GM21825 (cell line): Measurements from ENCODE around the gene NSDHL.
"Not testable (repeated sequence)": the region's sequence is repeated elsewhere in the genome, so short reads cannot be mapped to it uniquely, and the experiment has no call there.

Experiments used
- ATAC-seq: cut with Tn5 transposase; IDR thresholded peaks from one replicate; pipeline ENCODE4 v1.9.1; 2021; ENCODE audit warnings: mild to moderate bottlenecking, moderate library complexity; ENCODE audit not compliant: unreplicated experiment

The NSDHL gene

GRCh38 chrX:152830312-152831305 lies at the start of gene NSDHL, which contains the start of gene CETN2:
NSDHL (plus strand) TSS chrX:152831063; CDS start chrX:152846325, 15,262 bp downstream.
CETN2 (minus strand) TSS chrX:152830757; CDS start chrX:152830710, 47 bp downstream.
- peak; percentile 100 for ATAC-seq

- peak; percentile 57 for ATAC-seq
Observed at GRCh38 chrX:152787062-152787461, 43.8 kb upstream of the NSDHL start.

GRCh38 chrX:152798945-152799344 lies 31.9 kb upstream of the NSDHL start:
- ATAC-seq = no peak

- no peak for ATAC-seq
Observed at GRCh38 chrX:152806035-152806434, 24.8 kb upstream of the NSDHL start.

GRCh38 chrX:152810403-152810802 lies 20.5 kb upstream of the NSDHL start:
- no peak for ATAC-seq

DNA sequence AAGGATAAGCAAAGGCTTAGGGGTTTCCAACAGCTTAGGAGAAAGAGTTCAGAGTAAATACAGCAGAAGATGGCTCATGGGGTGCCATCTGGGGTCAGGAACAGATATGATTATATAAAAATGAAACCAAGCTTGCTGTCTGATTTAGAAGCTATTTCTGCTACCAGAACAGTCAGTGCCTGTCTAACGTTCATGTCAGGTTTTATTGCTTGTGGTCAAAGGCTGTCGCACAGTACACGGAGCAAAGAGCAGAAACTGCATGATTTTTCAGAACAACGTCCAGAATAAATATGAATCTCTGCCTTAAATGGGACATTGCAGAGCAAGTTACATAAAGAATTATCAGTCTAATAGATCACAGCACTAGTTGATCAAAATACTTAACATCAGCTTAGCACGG lies 17.7 kb upstream of the NSDHL start:
- ATAC-seq = no peak

DNA sequence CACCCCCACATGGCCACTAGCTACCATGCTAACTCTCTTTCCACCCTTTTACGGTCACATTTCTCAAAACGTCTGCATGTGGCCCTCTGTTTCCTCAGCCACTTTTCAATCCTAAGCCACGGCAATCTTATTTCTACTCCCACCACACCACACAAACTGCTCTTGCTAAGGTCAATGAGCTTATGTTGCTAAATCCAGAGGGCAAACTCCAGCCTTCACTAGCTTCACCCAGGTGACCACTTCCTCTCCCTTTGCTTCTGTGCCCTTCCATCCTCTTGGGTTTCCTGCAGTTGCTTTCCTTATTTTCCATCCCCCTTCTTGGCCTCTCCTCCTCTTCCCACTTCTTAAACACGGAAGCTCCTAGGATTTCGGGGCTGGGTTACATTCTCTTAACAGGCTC lies 16.8 kb upstream of the NSDHL start:
- no peak for ATAC-seq

DNA sequence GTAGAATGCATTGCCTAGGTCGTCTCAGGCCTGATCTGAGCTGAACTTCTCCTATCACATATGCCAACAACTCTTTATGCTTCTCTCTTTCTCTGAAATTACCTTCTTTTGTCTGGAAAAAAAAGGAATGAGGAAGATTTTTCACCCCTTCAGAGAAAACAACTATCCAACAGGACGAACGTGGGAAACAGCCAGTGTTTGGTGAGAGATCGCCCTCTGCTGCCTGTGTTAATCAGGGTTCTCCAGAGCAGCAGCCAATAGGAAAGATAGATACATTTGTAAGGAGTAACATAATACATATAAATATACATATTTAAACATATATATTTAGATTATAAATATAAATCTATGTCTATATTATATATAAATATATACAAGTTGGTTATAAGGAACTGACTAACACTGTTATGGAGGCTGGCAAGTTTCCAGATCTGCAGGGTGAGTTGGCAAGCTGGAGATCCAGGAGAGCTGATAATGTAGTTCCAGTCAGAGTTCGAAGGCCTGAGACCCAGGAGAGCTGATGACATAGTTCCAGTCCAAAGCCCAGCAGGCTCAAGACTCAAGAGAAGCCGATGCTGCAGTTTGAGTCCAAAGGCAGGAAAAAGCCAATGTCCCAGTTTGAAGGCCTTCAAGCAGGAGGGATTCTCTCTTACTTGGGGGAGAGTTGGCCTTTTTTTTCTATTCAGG lies 13.6 kb upstream of the NSDHL start:
- no peak for ATAC-seq

DNA sequence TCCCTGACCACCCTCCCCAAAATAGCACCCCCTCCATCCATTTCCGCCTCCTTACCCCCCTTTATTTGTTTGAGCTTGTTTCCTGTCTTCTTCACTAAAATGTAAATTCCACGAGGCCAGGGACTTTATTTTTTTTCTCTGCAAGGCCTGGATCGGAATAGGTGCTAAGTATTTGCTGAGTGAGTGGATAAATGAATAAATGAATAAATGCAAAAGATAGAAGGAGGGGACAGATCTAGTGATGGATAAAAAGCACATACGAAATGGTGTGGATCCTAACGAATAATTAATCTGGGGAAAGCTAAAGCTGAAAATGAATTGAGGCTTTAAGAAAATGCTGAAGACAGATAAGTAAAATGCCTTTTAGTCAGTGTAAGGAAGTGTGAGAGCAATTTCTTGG lies 12.5 kb upstream of the NSDHL start:
- ATAC-seq = no peak

- no peak for ATAC-seq
Observed at GRCh38 chrX:152819266-152819665, 11.6 kb upstream of the NSDHL start.

DNA sequence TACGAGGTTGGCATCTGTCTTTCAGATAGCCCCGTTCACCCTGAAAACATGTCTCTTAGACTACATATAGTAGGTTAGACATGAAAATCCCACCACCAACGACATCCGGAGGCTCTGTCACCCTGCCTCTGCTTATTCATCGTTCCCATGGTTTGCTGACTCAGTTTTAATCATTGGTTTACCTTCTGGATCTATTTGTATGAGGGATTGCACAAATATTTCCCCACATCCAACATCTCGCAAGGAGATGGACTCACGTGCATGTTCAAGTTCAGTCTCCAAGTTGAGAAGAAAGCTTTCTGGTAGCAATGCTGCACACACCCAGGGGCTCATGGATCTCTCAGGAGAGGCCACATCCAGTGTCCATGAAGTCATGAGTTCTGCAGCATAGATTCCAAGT lies 11.1 kb upstream of the NSDHL start:
- ATAC-seq = no peak

GRCh38 chrX:152821145-152821765 lies 9.6 kb upstream of the NSDHL start:
- ATAC-seq = no peak

- ATAC-seq = no peak
Observed at GRCh38 chrX:152822383-152823086, 8.3 kb upstream of the NSDHL start.

- no peak for ATAC-seq
Observed at GRCh38 chrX:152823657-152824056, 7.2 kb upstream of the NSDHL start.

DNA sequence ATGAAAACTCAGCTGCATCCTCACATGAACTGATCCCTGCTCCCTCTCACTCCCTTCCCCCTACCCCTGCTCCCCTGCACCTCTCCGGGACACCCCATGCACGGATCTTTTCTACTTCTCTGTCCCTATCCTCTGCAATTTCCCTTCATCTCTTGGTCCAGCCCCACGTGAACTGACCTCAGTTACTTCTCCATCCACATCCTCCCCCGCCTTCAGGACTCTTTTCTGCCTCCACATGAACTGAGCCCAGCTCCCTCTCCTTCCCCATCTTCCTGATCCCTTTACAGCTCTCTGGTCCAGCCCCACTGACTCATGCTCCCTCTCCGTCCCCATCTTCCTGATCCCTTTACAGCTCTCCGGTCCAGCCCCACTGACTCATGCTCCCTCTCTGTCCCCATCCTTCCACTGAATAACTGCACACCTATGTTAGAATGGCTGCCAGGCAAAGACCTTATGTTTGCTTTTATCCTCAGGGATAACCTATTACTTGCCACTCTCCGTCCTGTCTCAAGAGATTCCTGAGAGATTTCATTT lies 6.0 kb upstream of the NSDHL start:
- no peak for ATAC-seq

DNA sequence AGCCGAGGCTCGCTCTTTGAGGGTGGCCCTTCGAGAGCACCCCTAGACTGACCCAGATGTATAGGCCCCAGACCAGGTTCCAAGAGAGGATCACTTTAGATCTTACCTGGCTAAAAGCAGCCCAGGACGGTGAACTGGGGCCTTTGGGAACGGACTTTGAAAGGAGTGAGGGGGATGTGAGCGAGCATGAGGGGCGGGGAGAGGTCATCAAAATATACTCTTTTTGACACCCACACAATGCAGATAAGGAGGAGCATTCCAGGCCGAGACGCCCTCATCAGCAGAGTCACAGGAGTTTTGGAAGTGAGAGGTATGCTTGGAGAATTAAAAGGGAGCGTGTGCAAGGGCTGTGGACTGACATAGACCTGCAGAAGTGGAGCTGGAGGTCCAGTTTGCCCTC lies 528 bp downstream of the NSDHL start:
- no peak for ATAC-seq

DNA sequence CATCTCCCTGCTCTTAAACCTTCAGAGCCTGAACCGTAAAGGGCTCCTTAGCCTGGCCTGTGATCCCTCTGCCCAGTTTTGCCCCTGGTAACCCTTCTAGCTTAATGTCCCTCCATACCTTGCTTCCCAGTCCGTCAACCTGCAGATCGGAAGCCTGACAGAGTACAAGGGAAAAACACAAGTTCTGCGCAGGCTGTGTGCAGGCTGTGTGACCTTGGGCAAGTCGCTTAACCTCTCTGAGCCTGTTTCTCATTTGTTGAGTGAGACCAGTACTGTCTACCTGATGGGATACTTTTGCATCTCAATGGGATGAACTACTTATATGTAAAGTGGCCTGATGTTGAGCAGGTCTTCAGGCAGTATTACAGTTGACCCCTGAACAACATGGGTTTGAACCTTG lies 1.7 kb downstream of the NSDHL start:
- no peak for ATAC-seq

GRCh38 chrX:152833378-152833777 lies 2.5 kb downstream of the NSDHL start:
- ATAC-seq = no peak

DNA sequence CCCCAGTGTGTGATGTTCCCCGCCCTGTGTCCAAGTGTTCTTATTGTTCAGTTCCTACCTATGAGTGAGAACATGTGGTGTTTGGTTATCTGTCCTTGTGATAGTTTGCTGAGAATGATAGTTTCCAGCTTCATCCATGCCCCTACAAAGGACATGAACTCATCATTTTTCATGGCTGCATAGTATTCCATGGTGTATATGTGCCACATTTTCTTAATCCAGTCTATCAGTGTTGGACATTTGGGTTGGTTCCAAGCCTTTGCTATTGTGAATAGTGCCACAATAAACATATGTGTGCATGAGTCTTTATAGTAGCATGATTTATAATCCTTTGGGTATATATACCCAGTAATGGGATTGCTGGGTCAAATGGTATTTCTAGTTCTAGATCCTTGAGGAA lies 4.6 kb downstream of the NSDHL start:
- not testable (repeated sequence) for ATAC-seq

DNA sequence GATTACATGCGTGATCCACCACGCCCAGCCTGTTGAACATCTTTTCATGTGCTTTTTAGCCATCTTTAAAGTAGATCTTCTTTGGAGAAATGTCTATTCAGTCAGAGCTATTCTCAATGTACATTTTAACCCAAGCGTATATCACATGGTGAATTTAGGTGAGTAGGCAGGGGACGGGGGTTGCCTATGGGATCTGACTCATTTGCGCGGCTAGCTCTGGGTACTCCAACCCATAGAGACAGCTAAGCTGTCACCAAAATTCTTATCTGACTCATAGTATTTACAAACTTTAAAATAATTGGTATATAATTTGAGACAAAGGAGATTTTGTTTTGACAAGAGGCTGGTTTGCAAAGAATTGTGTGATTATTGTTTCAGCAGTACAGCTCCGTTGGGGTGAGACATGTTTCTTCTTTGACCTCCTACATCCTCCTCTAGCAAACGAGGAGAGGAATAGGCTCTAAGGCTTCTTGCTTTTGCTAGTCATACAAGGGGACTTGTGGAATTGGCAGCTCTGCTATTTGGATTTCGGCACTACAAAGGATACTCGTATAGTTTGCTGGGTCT lies 12.0 kb downstream of the NSDHL start:
- no peak for ATAC-seq
